ENCODE measurements around the gene SLC16A4.

The SLC16A4 gene

DNA sequence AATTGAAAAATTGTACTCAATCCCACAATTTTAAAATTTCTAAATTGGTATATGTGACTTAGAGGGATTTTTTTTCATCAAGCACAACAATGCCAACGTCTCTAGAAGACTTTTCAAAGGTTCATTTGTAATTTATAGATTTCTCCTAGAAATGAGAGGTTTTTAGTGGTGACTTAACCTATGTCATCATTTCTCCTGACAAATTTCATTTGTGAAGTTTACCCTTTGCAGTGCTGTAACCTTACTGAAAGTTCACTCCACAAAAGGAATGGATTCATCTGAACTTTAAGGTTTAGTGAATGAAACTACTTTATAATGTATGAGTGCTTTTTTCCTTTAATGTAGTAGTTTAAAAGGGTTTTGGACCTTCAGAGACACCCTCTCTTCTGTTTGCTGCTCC, 35.5 kb downstream of the SLC16A4 start:
- no peak for DNase-seq

DNA sequence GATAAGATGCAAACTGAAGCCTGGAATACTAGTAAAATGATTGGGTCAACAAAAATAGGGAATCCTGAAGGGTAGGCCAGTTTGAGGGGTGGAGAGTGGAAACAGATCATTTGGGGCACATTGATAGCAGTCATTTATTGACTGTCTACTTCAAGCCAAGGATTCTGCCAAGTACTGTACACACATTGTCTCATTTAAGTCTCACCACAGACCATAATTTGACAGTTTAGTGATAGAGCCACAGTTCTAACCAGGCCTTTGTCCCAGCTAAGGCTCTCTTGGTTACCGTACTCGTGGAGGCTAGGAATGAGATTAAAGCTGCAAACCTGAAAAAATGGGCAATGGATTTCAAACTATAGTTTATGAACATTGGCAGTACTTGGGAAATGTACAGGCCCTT, 40.5 kb downstream of the SLC16A4 start:
- DNase-seq = no peak

DNA sequence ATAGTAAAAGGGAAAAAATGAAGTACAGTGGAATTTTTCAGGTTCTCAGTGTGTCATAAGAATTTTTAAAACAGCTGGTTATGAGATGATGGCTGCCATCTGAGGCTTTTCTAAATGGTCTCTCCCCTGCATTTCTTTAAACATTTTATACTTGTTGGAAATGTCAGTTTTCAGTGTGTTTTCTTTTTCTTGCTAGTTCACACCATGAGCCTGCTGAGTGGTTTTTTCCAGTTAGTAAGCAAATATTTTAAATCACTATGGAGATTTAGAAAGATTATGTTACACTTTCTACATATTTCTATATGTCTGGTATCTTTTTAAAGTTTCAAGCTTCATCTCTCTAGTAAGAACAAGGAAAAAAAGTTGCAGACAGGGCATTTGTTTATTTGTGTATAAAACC, 42.1 kb downstream of the SLC16A4 start:
- DNase-seq = no peak

DNA sequence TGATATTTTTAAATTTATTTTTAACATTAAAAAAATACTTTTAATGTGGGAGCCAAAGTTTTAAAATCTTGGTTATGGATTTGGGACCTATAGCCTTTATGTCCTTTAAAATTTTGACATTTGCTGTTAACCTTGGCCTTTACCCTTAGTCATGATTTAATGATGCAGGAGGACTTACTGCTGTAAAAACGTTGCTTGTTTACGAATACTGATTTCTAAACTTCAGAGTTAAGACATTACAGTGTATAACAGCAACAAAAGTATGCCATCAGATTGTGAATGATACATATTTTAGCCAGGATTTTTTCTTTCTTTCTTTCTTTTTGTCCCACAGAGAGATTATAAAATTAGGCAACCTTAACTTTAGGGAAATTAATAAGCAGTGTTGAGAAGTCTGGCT, 42.8 kb downstream of the SLC16A4 start:
- no peak for DNase-seq

DNA sequence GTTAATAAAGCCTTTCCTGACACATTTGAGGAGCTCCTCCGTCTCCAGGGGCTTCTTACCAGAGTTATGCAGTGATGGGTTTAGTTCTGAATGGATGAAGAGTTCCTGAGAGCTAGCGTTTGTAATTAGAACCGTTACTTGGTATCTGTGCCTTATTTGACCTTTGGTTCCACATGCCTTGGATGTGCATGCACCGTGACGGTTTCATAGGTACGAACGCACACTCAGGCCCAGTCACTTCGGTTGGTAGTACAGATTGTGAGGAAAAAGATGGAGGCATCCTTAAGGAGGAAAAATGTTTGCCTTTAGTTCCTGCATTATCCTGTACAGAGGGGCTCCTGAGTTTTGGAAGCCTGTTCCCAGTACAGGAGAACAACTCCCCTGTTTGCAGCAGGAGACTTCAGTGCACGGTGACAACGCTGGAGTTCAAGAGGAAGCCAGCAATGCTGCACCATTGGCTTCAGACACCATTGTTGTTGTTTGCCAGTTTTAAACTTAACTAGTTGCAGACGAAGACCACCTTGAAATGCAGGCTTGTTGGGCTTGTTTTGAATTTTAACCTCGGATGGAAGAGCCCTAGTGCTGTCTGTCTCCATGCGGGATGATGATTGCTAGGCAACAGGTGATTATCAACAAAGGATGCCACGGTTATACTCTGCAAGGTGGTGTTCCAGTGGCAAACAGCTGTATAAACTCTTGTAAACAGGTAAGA, 43.5 kb downstream of the SLC16A4 start:
- no peak for DNase-seq

DNA sequence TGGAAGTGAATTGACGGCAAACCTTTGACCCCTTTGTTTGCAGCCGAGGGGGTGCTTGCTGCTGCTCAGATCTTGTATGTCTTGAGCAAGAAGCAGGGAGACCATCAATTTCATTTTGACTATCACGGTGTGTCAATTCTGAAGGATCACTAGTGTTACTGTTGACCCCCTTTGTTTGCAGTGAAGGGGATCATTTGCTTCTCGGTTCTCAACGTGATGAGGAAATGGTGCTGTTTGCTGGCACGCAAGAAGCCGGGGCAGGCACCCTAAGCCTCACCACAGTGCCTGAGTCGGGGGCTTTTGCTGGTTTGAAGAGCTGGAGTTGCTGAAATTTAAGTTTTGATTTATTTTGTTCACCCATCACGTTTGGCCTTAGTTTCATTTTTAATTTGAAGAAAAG, 44.1 kb downstream of the SLC16A4 start:
- no peak for DNase-seq

DNA sequence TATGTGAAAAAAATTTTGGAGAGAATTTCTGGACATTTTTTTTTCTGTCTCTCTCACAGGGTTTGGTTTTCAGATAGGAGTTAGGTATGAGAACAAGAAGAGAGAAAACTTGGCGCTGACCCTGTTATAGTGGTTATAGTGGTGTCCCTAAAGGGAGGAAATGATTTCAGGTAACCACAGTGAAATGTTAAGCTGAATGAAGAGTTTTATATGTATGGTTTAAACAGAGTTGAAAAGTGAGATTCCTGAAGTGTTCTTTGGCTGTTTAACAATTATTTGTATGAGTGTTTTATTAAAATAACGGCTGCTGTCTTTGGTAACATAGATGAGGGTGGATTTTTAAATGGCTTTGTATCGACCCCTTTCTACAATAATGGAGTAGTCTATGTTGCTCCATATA, 45.3 kb downstream of the SLC16A4 start:
- DNase-seq = no peak

DNA sequence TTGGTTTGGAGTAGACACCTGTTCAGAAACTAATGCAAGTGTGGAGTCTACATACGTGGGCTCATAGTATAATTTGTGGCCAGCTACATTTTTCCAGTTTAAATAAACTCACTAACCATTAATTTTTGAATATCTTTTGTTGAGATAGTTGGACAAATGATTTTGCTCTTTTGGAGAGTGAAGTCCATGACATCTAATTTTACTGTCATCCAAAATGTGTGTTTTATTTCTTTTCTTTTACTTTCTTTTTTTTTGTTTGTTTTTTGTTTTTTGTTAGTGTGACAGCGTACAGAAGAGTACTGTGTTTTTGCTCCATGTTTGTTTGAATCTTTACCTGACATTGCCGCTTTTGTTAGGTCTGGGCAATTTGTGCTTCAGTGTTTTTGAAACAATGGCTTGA, 46.7 kb downstream of the SLC16A4 start:
- no peak for DNase-seq

DNA sequence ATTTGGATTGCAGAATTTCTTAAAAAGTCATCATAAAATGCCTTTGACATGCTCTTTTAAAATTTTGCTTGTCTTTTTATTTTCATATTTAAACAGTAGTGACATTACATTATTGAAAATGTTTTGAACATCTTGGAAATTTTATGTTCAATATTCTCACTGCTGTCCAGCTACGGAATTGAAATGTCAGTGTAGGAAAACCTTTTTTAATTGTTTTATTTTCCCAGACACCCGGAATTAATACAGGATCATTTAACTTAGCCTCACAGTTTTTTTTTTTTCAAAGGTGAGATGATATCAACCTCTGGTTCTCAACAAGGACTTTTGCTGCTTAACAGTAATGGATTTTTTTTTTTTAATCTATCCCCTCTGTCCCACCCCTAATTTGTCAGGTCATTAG, 47.6 kb downstream of the SLC16A4 start:
- DNase-seq = no peak

DNA sequence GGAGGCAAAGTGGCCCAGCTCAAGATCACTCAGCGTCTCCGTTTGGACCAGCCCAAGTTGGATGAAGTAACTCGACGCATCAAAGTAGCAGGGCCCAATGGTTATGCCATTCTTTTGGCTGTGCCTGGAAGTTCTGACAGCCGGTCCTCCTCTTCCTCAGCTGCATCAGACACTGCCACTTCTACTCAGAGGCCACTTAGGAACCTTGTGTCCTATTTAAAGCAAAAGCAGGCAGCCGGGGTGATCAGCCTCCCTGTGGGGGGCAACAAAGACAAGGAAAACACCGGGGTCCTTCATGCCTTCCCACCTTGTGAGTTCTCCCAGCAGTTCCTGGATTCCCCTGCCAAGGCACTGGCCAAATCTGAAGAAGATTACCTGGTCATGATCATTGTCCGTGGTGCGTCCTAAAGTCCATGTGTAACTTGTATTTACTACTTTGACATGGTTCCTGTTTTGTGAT, 48.9 kb downstream of the SLC16A4 start:
- no peak for DNase-seq

DNA sequence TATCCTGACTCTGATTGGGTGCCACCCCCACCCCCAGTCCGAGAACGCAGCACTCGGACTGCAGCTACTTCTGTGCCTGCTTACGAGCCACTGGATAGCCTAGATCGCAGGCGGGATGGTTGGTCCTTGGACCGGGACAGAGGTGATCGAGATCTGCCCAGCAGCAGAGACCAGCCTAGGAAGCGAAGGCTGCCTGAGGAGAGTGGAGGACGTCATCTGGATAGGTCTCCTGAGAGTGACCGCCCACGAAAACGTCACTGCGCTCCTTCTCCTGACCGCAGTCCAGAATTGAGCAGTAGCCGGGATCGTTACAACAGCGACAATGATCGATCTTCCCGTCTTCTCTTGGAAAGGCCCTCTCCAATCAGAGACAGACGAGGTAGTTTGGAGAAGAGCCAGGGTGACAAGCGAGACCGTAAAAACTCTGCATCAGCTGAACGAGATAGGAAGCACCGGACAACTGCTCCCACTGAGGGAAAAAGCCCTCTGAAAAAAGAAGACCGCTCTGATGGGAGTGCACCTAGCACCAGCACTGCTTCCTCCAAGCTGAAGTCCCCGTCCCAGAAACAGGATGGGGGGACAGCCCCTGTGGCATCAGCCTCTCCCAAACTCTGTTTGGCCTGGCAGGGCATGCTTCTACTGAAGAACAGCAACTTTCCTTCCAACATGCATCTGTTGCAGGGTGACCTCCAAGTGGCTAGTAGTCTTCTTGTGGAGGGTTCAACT, 49.5 kb downstream of the SLC16A4 start:
- DNase-seq = no peak

DNA sequence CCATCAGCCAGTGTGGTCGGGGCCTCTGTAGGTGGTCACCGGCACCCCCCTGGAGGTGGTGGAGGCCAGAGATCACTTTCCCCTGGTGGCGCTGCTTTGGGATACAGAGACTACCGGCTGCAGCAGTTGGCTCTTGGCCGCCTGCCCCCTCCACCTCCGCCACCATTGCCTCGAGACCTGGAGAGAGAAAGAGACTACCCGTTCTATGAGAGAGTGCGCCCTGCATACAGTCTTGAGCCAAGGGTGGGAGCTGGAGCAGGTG, 50.7 kb downstream of the SLC16A4 start:
- no peak for DNase-seq

DNA sequence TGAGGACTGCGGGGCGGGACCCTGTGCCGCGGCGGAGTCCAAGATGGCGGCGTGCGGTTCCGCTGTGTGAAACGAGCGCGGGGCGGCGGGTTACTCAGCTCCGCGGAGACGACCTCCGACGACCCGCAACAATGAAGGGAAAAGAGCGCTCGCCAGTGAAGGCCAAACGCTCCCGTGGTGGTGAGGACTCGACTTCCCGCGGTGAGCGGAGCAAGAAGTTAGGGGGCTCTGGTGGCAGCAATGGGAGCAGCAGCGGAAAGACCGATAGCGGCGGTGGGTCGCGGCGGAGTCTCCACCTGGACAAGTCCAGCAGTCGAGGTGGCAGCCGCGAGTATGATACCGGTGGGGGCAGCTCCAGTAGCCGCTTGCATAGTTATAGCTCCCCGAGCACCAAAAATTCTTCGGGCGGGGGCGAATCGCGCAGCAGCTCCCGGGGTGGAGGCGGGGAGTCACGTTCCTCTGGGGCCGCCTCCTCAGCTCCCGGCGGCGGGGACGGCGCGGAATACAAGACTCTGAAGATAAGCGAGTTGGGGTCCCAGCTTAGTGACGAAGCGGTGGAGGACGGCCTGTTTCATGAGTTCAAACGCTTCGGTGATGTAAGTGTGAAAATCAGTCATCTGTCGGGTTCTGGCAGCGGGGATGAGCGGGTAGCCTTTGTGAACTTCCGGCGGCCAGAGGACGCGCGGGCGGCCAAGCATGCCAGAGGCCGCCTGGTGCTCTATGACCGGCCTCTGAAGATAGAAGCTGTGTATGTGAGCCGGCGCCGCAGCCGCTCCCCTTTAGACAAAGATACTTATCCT, 51.2 kb downstream of the SLC16A4 start:
- DNase-seq = peak; percentile 86

DNA sequence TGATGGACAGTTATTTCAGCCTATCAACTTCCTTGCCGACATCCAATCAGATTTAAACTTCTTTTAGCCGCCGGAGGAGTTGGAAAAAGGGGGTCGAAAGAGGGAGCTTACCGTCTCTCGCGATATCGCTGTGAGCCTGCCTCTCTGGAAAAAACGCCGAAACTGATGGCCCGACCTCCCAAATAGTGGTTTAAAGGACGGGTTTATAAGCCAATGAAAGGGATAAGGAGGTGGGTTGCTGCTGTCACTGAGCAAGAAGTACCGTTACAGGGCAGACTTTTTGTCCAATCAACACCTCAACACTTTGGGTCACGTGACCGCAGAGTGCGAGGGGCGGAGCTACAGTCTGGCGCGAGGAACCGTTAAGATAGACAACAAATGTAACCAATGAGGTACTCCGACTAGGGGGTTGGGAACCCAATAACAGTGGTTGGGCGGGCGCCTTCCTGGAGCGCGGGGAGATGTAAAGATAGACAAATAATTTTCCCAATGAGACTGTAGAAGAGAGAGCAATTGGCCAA, 51.9 kb downstream of the SLC16A4 start, which contains the start of gene RBM15:
RBM15 (plus strand) TSS at position 492 of the 521 bp plus-strand sequence; CDS start at position 521, 29 bp downstream.
- DNase-seq = peak; percentile 98

DNA sequence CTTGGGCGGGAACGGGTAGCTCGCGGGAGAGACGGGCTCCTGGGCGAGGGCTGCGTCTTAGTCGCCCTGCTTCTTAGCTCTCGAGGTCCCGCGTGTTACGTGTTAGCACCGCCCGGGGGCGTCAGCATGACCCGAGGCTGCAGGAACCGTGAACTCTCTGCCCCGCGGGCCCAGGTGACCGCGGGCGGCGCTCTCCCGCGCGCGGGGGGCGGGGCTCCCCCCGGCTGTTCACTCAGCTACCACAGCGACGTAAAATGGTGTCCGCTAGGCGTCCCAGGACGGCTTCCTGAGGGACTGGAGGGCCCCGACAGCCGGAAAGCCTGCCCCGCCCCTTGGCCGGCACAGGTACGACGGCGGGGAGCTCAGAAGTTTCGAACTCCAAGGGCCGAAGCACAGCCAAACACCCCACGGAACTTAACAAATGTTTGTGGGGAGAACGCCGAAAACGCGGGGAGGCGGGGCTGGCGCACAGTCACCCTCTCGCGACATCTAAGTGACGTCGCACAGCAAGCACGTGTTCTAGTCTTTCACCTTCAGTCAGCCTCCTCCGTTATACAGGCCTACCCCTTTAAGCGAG, 52.4 kb downstream of the SLC16A4 start:
- DNase-seq = peak; percentile 97

DNA sequence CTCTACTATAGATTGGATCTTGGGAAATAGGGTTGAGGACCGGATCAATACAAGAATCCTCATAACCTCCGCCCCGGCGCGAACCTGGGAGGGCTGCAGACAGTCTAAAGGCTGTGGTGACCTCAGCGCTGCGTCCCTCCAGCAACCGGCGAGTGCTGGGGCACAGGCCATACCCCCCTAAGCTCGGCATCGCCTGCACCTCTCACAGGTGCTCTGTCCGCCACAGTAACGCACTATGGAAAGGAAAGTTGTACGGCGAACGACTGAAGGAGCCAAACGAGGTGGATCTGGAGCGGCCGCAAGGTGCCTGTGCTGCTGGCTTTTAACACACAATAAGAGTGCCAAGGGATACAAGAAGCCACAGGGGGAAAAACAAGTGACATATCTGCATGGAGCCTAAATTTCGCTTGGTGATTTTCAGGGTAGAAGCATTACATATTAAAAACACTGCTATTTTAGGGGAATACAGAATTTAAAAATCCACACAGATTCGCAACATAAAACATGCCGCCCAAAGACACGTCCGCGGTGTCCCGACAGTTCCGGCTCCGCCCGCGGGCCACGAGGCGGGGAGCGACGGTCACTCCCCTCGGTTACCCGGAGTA, 53.0 kb downstream of the SLC16A4 start:
- DNase-seq = peak; percentile 78

DNA sequence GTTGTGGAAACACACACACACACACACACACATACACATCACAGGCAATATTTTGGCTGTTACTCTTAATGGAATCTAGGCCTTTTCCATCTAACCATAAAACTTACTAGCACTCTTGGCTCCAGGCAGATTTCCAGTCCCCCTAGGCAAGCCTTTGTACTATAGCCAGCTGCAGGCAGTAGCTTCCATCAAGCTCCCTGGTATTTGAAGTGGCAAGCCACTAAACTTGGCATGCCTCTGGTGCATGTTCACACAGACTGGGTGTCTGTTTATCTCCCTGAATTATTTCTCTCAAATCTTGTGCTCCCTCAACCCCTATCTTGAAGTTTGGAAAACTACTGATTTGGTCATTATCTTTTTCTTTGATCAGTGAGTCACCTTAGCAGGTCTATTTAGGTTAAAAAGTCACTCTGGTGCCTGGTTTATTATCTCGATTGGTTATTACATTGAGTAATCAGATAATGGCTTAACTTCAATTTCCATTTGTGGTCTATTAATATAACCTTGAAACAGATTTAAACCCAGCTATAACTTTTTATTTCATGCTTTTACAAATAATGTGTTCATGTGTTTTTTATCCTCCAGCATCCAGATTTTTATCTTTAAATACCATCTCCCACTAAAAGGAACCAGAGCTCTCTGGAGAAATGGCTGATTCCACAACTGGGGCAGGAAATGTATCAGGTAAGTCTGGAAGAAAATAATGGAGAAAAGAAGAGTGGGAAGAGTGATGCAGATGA, 54.4 kb downstream of the SLC16A4 start:
- no peak for DNase-seq

DNA sequence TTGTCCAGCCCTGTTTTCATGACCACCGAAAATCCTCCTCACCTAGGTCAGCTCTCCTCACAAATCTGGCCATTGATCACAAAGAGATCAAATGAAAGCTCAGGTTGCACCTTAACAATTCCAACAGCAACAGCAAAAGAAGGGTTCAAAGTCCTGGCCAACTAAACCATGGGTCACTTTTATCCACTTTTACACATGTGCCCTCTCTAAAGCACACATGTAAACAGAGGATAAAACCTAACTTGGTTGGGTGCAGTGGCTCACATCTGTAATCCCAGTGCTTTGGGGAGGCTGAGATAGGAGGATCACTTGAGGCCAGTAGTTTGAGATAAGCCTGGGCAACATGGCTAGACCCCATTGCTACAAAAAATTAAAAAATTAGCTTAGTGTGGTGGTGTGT, 55.6 kb downstream of the SLC16A4 start:
- DNase-seq = no peak

DNA sequence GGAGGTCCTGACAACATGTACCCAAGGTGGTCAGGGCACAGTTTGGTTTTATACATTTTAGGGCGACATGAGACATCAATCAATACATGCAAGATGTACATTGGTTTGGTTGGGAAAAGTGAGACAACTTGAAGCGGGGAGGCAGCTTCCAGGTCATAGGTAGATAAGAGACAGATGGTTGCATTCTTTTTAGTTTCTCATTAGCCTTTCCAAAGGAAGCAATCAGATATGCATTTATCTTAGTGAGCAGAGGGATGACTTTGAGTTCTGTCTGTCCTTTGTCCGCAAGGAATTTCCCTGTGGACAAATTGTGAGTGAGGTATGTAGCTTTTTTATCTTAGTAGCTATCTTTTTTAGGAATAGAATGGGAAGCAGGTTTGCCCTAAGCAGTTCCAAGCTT, 62.1 kb downstream of the SLC16A4 start:
- no peak for DNase-seq

DNA sequence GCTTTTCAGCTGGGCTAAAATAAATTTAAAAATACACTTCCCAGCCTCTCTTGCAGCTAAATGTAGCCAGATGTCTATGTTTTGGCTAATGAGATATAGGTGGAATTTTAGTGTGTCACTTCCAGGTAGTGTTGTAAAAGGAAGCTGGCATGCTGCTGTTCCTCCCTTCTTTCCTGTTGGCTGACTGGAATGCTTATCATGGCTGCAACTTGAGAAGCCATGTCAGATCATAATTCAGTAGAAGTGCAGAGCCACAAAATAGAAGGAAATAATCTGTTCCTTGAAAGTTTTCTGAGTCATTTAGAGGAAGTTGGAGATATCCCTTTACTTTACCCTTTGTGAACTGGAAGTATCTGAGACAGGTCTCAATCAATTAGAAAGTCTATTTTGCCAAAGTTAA, 62.6 kb downstream of the SLC16A4 start:
- DNase-seq = no peak

DNA sequence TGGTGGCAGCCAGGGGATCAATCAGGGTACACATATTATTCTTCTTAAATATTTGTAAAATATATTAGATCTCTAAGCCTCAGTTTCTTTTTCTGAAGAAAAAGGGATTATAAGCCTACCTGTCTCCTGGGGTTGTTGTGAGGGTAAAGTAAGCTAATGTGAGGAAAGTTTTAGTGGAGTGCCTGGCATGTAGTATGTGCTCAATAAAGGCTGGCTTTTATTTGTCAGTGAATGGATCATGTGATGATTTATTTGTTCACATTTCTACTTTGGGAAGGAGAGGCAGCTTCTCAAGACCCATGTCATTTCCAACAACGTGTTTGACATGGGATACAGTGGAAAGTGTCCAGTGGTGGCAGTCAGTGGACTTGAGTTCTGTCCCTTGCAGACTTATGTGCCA, 64.0 kb downstream of the SLC16A4 start:
- no peak for DNase-seq

DNA sequence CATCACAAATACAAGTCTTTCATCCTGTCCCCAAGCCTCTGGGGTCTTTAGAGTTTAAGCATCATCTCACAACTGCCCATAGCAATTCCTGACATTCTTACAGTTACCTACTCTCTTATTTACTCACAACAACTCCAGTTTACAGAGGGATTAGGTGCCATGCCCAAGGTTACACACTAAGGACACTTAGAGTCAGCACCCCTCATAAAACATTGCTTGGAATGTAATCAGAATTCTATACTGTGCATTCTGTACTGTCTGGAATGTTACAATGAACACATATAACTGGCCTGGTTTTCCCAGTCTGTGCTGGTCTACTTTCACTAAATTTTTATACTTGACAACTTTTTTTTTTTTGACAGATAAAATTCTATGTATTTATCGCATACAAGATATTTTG, 66.2 kb downstream of the SLC16A4 start:
- no peak for DNase-seq
